Effector memory CD8-positive, alpha-beta T cell (primary cell): Measurements from ENCODE around the gene CCDC116.

Experiments
- ATAC-seq: fragments of 150-1000 bp; cut with Tn5 transposase; replicated peaks from 2 replicates; pipeline ENCODE4 v1.10.0; 2021; ENCODE audit warnings: mild to moderate bottlenecking, moderate library complexity
- DNase-seq, 3 experiments: peaks; one replicate each; pipeline ENCODE4 v3.0.0; 2021
- H3K27ac Mint-ChIP-seq, 2 donors: one replicate each; pipeline ENCODE4 v1.8.0; 2022; ENCODE audit warnings: mild to moderate bottlenecking in 2 of 2, mixed read lengths in 2 of 2, moderate library complexity in 2 of 2
- H3K27me3 Mint-ChIP-seq, 2 donors: one replicate each; pipeline ENCODE4 v1.8.0; 2022; ENCODE audit warnings: mixed read lengths in 2 of 2
- H3K36me3 Mint-ChIP-seq: one replicate; pipeline ENCODE4 v1.8.0; 2022; ENCODE audit warnings: mild to moderate bottlenecking, moderate library complexity, mixed read lengths; ENCODE audit not compliant: insufficient read depth
- H3K4me1 Mint-ChIP-seq, 2 donors: one replicate each; pipeline ENCODE4 v1.8.0; 2022; ENCODE audit warnings: low read depth in 2 of 2, mixed read lengths in 2 of 2
- H3K4me3 Mint-ChIP-seq, 2 donors: one replicate each; pipeline ENCODE4 v1.8.0; 2022; ENCODE audit warnings: mild to moderate bottlenecking in 2 of 2, mixed read lengths in 2 of 2, moderate library complexity in 2 of 2
- H3K9me3 Mint-ChIP-seq, 2 donors: one replicate each; pipeline ENCODE4 v1.8.0; 2022; ENCODE audit warnings: mixed read lengths in 2 of 2

CCDC116 gene

GRCh38 chr22:21680830-21681565 is 48.4 kb downstream of the CCDC116 start:
- Mint-ChIP-seq H3K9me3 (no peaks in the 10 kb centered on the region), H3K36me3 (peaks cover 46% of the 10 kb centered on the region), H3K4me1 (peaks cover 0 to under 1% of the 10 kb centered on the region in 2 donors), H3K4me3 (no peak overlapping the region), H3K27ac (peak overlapping the region; percentile 39 to 66), H3K27me3 (no peaks in the 10 kb centered on the region)
- no peak for DNase-seq
- no peak for ATAC-seq

- ATAC-seq (no peak), DNase-seq (no peak)
- Mint-ChIP-seq H3K4me1 (no peaks in the 10 kb centered on the region), H3K4me3 (no peak overlapping the region), H3K36me3 (peaks cover 47% of the 10 kb centered on the region), H3K27ac (peak overlapping the region; percentile 39 to 66), H3K9me3 (no peaks in the 10 kb centered on the region), H3K27me3 (no peaks in the 10 kb centered on the region)
Observed at GRCh38 chr22:21681566-21682370, 49.2 kb downstream of the CCDC116 start.

GRCh38 chr22:21682385-21683175 is 50.0 kb downstream of the CCDC116 start:
- H3K36me3 Mint-ChIP-seq = peaks cover 47% of the 10 kb centered on the region
- no peak for ATAC-seq
- DNase-seq = no peak
- H3K4me1 Mint-ChIP-seq = no peaks in the 10 kb centered on the region
- H3K9me3 Mint-ChIP-seq = no peaks in the 10 kb centered on the region
- H3K27ac Mint-ChIP-seq = no peak overlapping the region
- no peaks in the 10 kb centered on the region for H3K27me3 Mint-ChIP-seq
- no peak overlapping the region for H3K4me3 Mint-ChIP-seq

GRCh38 chr22:21683401-21683811 is 50.8 kb downstream of the CCDC116 start:
- Mint-ChIP-seq H3K4me3 (no peak overlapping the region), H3K36me3 (peaks cover 45% of the 10 kb centered on the region), H3K27ac (no peak overlapping the region), H3K4me1 (no peaks in the 10 kb centered on the region), H3K27me3 (no peaks in the 10 kb centered on the region), H3K9me3 (no peaks in the 10 kb centered on the region)
- DNase-seq = no peak
- ATAC-seq = no peak

DNA sequence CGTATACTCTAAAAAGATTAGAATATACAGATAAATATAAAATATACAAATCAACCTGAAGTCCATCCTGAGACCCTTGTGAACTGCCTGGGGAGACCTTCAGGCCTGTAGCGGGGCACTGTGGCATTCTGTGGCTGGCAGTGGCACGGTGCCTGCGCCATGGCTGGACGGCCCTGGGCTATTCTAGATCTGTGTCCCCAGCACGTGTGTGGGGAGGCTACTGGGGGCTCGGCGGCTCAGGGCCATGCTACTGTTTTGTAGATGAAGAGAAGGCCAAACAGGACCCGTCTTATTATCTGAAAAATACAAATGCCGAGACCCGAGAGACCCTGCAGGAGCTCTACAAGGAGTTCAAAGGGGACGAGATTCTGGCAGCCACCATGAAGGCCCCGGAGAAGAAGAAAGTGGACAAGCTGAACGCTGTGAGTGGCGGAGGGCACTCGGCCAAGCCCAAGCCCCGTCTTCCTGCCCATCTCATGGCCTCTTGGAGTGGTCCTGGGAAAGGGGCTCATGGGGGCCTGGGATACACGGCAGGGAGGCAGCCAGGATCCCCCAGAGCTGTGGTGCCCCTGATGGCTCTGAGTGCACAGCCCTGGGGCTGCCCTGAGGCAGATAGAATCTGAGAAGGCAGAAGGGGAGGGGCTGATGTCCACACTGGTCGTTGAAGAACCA is 52.1 kb downstream of the CCDC116 start:
- Mint-ChIP-seq H3K9me3 (no peaks in the 10 kb centered on the region), H3K36me3 (peaks cover 46% of the 10 kb centered on the region), H3K27me3 (no peaks in the 10 kb centered on the region), H3K4me3 (no peak overlapping the region), H3K27ac (peak overlapping the region; percentile 36 to 60), H3K4me1 (peaks cover 7 to 8% of the 10 kb centered on the region in 2 donors)
- DNase-seq = no peak
- ATAC-seq = no peak

DNA sequence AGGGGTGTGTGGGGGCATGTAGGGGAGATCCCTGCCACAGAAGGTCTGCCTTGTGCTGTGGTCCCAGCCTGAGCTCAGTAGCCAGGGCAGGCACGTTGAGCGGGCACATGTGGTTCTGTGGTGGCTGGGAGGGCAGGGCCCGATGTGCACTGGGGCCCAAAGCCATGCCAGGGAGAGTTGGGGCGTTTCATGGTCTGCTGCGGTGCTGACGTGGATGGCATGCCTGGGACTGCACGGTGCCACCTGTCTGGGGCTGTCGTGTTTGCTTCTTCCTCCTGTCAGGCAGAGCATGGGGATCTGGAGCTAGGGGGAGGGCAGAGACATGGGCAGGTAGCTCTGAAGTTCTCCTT is 52.6 kb downstream of the CCDC116 start:
- Mint-ChIP-seq H3K27ac (peak overlapping the region; percentile 36 to 60), H3K36me3 (peaks cover 48% of the 10 kb centered on the region), H3K4me3 (no peak overlapping the region)

GRCh38 chr22:21686193-21686608 is 53.6 kb downstream of the CCDC116 start:
- Mint-ChIP-seq H3K27ac (no peak overlapping the region), H3K4me1 (peaks cover 7 to 13% of the 10 kb centered on the region in 2 donors), H3K27me3 (no peaks in the 10 kb centered on the region), H3K4me3 (no peak overlapping the region), H3K36me3 (peaks cover 46% of the 10 kb centered on the region), H3K9me3 (no peaks in the 10 kb centered on the region)
- ATAC-seq (no peak), DNase-seq (no peak)

More for the DNA sequence above, 52.6 kb downstream of the CCDC116 start:
- DNase-seq = no peak
- Mint-ChIP-seq H3K9me3 (no peaks in the 10 kb centered on the region), H3K27me3 (no peaks in the 10 kb centered on the region), H3K4me1 (peaks cover 7 to 10% of the 10 kb centered on the region in 2 donors)
- ATAC-seq = no peak
